GDM1 (cell line): ENCODE data around the gene TTLL11.

ENCODE experiments used
- DNase-seq: peaks from one replicate; lab custom pipeline; 2025; lab: John Stamatoyannopoulos, UW

Gene TTLL11

DNA sequence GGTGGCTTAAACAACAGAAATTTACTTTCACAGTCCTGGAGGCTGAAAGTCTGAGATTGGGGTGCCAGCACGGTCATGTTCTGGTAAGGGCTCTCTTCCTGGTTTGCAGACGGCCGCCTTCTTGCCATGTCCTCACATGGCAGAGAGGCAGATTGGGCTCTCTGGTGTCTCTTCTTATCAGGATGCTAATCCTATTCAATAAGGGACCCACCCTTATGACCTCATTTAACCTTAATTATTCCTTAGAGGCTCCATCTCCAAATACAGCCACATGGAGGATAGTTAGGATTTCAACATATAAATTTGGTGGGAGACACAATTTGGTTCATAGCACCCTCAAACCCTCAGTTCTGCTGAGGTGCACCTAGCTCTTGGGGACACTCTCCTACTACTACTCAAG lies 261.2 kb downstream of the TTLL11 start:
- DNase-seq: no peak

DNA sequence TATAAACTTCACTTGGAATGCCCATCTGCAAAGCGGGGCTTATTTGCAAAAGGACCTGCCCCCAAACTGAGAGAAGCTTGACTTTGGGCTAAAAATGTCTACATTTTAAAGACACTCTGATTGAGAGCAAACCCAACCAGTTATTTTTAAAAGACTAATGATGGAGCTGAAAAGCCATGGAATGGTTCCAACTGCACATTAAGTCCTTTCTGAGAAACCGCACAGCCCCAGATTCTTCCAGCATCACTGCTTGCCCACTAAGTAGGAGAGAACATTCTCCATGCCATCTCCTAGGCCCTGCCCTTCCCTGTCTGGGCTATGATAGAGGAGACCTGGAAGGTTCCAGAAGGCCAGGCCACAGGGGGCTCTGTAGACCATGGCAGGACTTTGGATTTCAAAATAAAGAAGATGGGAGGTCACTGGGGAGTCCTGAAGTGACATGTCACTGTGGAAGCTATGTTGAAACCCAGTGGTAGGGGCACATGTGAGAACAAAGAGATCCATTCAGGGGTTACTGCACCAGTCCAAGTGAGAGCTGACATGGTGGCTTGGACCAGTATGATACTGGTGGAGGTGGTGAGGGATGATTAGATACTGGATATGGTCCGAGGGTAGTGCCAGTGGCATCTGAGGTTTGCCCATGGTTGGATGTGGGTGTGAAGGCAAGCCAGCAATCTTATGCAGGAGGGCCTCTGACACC lies 262.5 kb downstream of the TTLL11 start:
- DNase-seq: no peak

DNA sequence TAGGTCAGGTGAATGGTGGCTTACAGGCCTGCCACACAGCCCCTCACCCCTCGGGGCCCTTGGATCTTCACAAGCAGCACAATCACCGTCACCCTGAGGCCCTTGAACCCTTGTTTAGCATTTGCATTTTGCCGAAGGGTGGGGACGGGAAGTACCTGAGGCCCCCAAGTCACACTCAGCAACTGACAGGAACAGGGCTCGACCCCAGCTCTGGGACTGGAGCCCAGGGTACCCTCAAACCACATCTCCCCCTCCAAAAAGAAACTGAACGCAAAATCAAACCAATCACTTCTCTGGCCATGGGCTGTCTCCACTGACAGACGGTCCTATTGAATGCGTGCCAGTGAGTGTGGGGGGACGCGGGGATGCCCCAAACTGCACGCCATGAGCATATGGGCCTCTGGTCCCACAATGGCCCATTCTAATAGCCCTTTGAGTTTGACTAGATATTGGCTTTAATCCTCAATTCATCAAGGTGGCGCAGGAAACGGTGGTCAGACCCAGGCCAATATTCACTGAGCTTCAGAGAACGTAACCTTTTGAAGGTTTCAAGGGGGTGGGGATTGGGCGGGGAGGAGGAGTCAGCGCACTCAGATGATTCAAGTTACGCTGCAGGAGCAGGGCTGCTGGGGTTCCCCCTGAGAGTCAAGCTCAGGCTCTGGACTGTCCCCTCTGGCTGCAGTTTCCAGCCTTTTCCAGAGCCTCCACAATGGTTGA lies 265.7 kb downstream of the TTLL11 start:
- no peak for DNase-seq

- DNase-seq: no peak
Observed at GRCh38 chr9:121826711-121827110, 266.4 kb downstream of the TTLL11 start.

DNA sequence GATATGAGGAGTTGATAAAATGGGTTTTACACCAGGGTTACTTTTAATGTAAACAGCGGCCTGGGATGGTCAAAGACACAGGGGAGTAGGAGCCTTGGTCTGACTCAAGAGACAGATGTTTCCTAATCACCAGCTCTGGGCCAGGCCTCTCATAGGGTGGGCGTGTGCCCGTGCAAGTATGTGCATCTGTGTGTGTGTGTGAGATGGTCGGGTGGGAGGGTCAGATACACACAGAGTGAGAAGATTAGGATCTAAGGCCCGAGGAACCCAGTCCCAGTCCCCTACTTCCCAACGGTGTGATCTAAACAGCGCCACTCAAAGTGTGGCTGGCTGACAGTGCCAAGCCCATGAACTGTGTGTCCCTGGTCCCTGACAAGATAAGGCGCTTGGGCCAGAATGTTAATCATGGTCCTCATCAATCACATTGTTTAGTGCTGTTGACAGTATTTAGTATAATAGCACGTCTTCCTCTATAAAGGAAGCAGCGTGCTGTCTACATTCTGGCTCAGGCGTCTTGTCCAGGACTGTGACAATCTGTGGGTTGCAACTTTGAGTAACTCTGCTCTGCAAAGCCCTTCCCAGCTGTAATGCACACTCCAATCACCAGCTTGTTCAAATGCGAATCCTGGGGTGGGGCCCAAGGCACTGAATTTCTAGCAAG lies 267.9 kb downstream of the TTLL11 start:
- no peak for DNase-seq

DNA sequence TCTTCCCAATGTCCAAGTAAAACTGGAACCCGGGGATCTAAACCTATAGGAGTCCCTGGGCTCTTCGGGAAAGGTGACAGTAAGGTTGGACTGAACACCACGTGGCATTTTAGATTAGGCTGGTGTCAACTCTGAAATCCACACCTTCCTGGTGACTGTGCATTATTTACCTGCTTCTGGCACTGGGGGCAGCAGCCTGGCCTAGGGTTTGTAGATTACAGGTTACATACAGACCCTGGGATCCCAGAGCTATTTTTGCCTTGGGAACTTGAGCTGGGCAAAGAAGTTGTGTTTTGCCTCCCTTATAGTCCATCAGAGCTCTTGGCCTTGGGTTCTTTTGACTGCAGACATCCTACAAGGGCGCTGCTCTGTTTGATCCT lies 268.5 kb downstream of the TTLL11 start:
- no peak for DNase-seq

- no peak for DNase-seq
Observed at GRCh38 chr9:121823451-121824169, 269.5 kb downstream of the TTLL11 start.

- no peak for DNase-seq
Observed at GRCh38 chr9:121822093-121823085, 270.7 kb downstream of the TTLL11 start.

- DNase-seq: no peak
Observed at GRCh38 chr9:121821326-121821725, 271.8 kb downstream of the TTLL11 start.

DNA sequence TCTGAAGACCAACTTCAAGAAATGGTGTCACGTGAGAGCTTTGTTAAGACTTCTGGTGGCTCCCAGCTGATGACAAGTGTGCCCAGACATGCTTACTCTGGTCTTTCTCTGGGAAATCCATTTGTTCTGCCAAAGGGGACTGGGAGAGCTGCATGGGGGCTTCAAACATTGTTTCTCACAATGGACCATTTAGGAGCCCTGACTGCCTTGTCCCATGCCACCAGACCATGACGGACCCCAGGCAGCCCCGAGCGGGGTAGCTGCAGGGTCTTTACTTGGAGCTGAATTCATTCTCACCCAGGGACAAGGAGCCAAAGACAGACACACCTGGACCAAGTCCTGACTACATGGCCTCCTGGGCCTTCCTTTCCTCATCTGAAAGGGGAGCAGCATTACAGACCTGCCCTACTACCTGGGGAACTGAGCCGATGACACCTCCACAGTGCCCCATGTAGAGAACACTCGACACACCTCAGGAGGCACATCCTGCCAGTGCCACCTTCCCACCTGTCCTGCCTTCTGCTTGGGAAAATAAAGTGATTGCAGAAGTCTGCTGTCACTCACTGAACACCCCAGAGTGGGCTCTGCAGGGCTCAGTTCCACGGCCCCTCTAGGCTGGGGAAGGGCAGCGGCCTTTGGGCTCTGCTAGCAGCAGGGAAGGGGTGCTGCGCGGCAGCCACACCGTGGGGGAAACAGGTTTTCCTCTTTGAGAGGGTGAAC lies 272.7 kb downstream of the TTLL11 start:
- no peak for DNase-seq

- DNase-seq: peak; percentile 11
Observed at GRCh38 chr9:121819428-121820231, 273.5 kb downstream of the TTLL11 start.

DNA sequence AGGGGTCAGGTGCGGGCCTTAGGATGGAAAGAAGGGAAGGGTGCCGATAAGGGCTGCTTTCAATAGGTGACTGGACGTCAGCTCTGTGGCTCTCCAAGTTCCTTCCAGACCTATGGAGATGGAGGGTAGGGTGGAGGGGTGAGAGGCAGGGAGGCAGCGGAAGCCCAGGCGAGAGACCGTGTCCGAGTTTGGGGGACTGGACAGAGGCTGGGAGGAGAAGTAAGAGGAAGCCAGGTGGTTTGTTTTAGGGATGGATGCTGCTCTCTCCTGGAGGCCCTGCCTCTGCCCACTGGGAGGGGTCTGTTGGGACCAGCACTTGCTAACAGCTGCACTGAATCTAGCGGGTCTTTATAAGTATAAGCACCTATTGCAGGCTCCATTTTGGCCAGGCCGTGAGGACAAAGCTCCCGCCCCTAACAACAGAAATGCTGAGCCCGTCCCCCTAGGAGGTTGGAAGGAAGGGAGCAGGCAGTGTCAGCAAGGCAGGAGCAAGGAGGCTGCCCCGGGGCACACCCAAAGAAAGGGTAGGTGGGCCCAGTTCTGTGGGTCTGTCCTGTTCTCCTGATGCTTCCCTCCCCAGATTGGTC lies 274.2 kb downstream of the TTLL11 start:
- no peak for DNase-seq

DNA sequence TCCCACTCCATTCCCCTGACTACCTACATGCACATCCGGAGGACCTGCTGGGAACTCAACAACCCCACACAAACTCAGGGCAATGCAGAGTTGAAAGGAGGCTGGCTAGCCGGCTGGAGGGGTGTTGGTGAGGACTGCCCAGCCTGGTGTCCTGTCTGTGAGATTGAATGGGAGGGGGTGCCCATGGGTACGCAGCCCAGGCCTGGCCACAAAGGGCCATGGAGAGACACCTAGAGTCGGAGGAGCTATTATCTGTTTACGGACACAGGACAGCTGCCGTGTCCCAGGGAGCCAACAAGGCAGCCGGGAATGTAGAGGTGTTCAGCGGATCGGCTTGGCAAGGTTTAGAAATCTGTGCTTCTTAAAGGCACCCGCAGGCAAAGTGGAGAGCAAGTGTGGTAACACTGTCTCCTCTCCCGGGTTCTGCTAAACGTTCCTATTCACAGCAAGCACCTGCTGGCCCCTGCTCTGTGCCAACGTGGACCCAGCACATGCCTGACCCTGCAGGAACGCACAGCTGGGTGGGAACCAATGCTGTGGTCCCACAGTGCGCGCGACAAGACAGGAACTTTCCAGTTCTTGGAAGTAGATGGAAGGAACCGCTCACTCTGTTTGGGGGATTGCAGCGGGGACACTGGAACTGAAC lies 275.0 kb downstream of the TTLL11 start:
- DNase-seq: no peak

DNA sequence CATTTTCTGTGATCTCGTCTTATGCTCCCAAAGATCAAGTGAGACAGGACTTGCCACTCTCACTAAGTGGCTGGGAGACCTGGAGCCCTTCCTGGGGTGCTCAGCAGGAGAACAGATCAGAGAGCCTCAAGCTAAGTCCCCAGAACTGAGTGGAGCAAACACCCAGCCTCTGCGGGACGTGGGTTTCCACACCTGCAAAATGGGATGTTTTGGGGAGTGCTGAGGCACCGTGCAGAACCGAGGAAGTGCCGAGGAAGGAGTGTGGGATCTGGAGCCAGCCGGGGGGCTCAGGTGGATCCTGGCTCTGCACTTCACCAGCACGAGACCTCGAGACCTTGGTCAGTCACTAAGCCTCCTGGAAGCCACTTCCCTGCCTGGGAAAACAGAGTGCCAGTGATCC lies 275.6 kb downstream of the TTLL11 start:
- no peak for DNase-seq

DNA sequence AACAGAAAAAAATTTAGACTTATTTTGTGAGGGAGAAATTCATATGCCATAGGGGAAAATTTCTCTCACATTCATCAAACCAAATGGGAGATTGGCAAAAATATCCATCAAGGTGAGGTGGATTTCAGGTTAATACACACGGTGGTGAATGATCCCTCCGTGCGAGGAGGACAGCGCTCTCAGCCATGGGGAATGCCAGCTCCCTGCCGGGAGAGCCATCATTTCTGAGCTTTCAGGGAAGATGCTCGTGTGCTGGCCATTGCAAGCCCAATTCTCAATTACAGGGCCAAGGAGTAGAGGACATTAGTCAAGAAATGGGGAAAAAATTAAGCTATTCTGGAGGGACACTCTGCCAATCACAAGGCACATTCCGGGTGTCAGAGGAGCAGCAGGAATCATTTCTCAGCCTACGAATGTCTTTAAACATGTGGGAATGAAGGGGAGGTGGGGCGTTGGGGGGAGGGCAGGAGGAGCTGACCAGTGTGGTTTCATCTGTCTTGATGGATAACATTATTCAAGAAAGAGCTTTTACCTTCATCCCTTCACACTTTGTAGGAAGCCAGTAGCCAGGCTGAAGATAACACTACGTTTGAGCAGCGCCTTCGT lies 276.2 kb downstream of the TTLL11 start:
- DNase-seq: no peak

DNA sequence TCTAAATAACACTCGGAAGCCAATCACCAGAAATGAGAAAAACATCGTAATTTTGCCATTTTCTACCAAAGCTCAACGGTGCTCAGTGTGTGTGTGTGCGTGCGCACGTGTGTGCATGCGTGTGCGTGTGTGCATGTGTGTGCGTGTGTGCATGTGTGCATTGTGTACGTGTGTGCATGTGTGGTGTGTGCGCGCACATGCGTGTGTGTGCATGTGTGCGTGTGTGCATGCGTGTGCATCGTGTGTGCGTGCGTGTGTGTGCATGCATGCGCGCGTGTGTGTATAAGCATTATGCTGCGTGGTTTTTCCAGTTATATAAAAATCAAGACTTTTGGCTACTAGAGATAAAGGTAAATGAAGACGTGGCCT lies 276.7 kb downstream of the TTLL11 start:
- DNase-seq: no peak

- no peak for DNase-seq
Observed at GRCh38 chr9:121815546-121816448, 277.3 kb downstream of the TTLL11 start.

DNA sequence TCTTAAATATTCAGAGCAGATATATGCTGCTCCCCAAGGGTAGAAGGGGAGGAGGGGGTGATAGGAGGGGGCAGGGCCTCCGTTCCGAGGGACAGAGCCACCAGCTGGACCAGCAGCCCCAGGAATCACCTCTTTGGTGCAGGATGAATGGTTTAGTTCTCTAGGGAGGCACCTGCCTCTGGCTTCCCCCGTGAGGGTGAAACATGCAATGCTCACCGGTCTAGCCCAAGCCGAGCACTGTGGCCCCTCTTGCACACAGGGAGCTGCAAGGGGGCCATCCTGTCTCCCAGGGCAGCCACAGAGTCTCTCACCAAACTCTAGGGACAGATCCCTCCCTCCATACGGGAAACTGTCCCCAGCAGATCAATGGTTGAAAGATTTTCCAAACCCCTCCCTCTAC lies 278.0 kb downstream of the TTLL11 start:
- DNase-seq: no peak
